Myocyte (in vitro differentiated cells): ENCODE results near the gene RXRB. TPM values are rescaled to one million over a fixed set of nuclear protein-coding genes. Genes with fewer than 3 reads are reported as not detected.

ENCODE experiments used
- DNase-seq: peaks from one replicate; pipeline ENCODE4 v3.0.0-alpha.2; 2012; ENCODE audit warnings: low read depth
- total RNA-seq: library from RNA; depleted of rRNA; stranded (reverse); fragments of >200 nt; gene quantifications from 2 replicates; pipeline ENCODE4 v1.2.3, GENCODE V29; 2014

Gene RXRB
- total RNA-seq, 1 donor from 2014 or later, result 36.9 TPM

GRCh38 chr6:33177552-33178446 lies 22.7 kb downstream of the RXRB start:
- DNase-seq, result peak; percentile 49

GRCh38 chr6:33176906-33177305 lies 23.6 kb downstream of the RXRB start:
- no peak for DNase-seq

- no peak for DNase-seq
These were observed 24.9 kb downstream of the RXRB start for GRCh38 chr6:33175436-33176069.

- no peak for DNase-seq
These were observed 25.7 kb downstream of the RXRB start for GRCh38 chr6:33174784-33175183.

- no peak for DNase-seq
These were observed 26.8 kb downstream of the RXRB start for GRCh38 chr6:33173535-33174180.

- DNase-seq, result peak; percentile 60
These were observed 27.6 kb downstream of the RXRB start for GRCh38 chr6:33172688-33173534.

GRCh38 chr6:33171880-33172687 lies 28.4 kb downstream of the RXRB start:
- no peak for DNase-seq

- no peak for DNase-seq
These were observed 29.2 kb downstream of the RXRB start for GRCh38 chr6:33171016-33171879.

GRCh38 chr6:33170176-33171015 lies 30.1 kb downstream of the RXRB start:
- no peak for DNase-seq

GRCh38 chr6:33169291-33170175 lies 30.9 kb downstream of the RXRB start:
- DNase-seq, result no peak

- DNase-seq, result no peak
These were observed 31.8 kb downstream of the RXRB start for GRCh38 chr6:33168639-33169038.

GRCh38 chr6:33168284-33168601 lies 32.2 kb downstream of the RXRB start:
- DNase-seq, result no peak

- no peak for DNase-seq
These were observed 32.8 kb downstream of the RXRB start for GRCh38 chr6:33167374-33168283.

- no peak for DNase-seq
These were observed 33.7 kb downstream of the RXRB start for GRCh38 chr6:33166811-33167210.

GRCh38 chr6:33166363-33166762 lies 34.1 kb downstream of the RXRB start:
- DNase-seq, result no peak

GRCh38 chr6:33165581-33166258 lies 34.7 kb downstream of the RXRB start:
- DNase-seq, result no peak
